Esophagus muscularis mucosa (tissue), 4 donors: Measurements from ENCODE around the gene TMED4. TPM values are rescaled to one million over a fixed set of nuclear protein-coding genes. Genes with fewer than 3 reads are reported as not detected.
"Not testable (repeated sequence)": the region's sequence is repeated elsewhere in the genome, so short reads cannot be mapped to it uniquely, and the experiment has no call there.

Experiments
- DNase-seq: peaks from one replicate; pipeline ENCODE4 v3.0.0-alpha.2; 2017; ENCODE audit errors: extremely low spot score
- H3K27ac ChIP-seq, 4 donors: fragments of 200-600 bp; sonication (generic); replicated peaks in 1 of 4; 1 replicate in 3 of 4; 2 replicates in 1 of 4; pipeline ENCODE4 v1.5.1; 2016 to 2019; ENCODE audit warnings: mild to moderate bottlenecking in 1 of 4
- H3K27me3 ChIP-seq, 4 donors: fragments of 200-600 bp; sonication (generic); one replicate each; pipeline versions ENCODE4 v1.5.1 to v1.6.0; 2016 to 2019
- H3K36me3 ChIP-seq, 4 donors: fragments of 200-600 bp; sonication (generic); one replicate each; pipeline ENCODE4 v1.5.1; 2016 to 2019
- H3K4me1 ChIP-seq, 4 donors: fragments of 200-600 bp; sonication (generic); one replicate each; pipeline ENCODE4 v1.5.1; 2016 to 2019
- H3K4me3 ChIP-seq, 4 donors: fragments of 200-600 bp; sonication (generic); 1 replicate in 2 of 4; 2 replicates in 2 of 4; pipeline ENCODE4 v1.5.1; 2016 to 2019; ENCODE audit warnings: mild to moderate bottlenecking in 4 of 4, moderate library complexity in 1 of 4
- H3K9me3 ChIP-seq, 4 donors: fragments of 200-600 bp; sonication (generic); 1 replicate in 3 of 4; 2 replicates in 1 of 4; pipeline ENCODE4 v1.5.1; 2016 to 2019
- EP300 ChIP-seq: sonication (generic); formaldehyde crosslinking; IDR thresholded peaks from one replicate; pipeline ENCODE4 v1.6.1; 2017; ENCODE audit warnings: antibody characterized with exemption
- POLR2A ChIP-seq: fragments of 450-650 bp; IDR thresholded peaks from one replicate; pipeline ENCODE4 v1.6.1; 2017; ENCODE audit warnings: antibody characterized with exemption, moderate library complexity, mild to moderate bottlenecking, low read depth
- POLR2AphosphoS5 ChIP-seq, 2 donors: sonication (generic); formaldehyde crosslinking; IDR thresholded peaks; one replicate each; pipeline ENCODE4 v1.6.1; 2017; ENCODE audit warnings: antibody characterized with exemption in 2 of 2
- WGBS: methylation state at CpG from one replicate; pipeline ENCODE4 v1.1.5; 2018; 5-methylcytosine and 5-hydroxymethylcytosine counted together
- intact Hi-C: fragments of 100-400 bp; cut with DNase I; formaldehyde crosslinking; loops from one replicate; pipeline ENCODE4 v1.15.1; 2023
- total RNA-seq, 4 donors: library from RNA; depleted of rRNA; stranded (reverse); fragments of >200 nt; gene quantifications; one replicate each; pipeline versions ENCODE4 v1.1.0 to v1.2.1, GENCODE V29; 2016
- TF ChIP-seq, protein P1 (sequence below), 3 experiments: fragments of 200-600 bp in 2 of 3; fragments of 450-650 bp in 1 of 3; sonication (generic) in 2 of 3; IDR thresholded peaks; one replicate each; pipeline ENCODE4 v1.5.1; 2017 to 2019; ENCODE audit warnings: antibody characterized with exemption in 3 of 3, mild to moderate bottlenecking in 2 of 3, moderate library complexity in 1 of 3

The TMED4 gene
- total RNA-seq, 4 donors from 2014 or later: 82.3 to 154 (median 116) TPM

DNA sequence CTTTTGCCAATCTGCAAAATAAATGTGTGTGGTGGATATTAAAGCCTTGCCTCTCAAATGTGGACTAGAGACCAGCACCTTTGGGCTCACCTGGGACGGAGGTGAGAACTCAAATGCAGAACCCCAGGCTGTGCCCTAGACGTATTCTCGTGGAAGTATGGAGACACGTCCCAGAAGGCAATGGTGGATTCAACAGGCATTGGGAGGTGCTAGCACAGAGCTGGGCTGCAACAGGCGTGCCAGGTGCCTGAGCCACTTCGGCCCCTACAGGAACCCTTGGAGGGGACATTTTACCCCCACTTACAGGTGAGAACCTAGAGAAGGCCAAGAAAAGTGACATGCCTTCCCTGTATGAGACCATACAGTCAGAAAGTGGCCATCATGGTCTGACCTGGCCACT lies 20.6 kb downstream of the TMED4 start:
- Histone ChIP-seq H3K36me3 (peaks cover 12 to 37% (median 33%) of the 10 kb centered on the region in 4 donors), H3K4me3 (no peak overlapping the region), H3K4me1 (peaks cover 4 to 17% (median 11%) of the 10 kb centered on the region in 4 donors), H3K9me3 (no peaks in the 10 kb centered on the region), H3K27me3 (no peaks in the 10 kb centered on the region), H3K27ac (no peak overlapping the region)
- intact Hi-C loops: no loop called here
- DNase-seq: no peak
- TF ChIP-seq POLR2A: no peak
- no peak for TF ChIP-seq EP300
- TF ChIP-seq POLR2AphosphoS5 (IDR thresholded peaks at IDR 0.05): no peak
- TF ChIP-seq, protein P1, sequence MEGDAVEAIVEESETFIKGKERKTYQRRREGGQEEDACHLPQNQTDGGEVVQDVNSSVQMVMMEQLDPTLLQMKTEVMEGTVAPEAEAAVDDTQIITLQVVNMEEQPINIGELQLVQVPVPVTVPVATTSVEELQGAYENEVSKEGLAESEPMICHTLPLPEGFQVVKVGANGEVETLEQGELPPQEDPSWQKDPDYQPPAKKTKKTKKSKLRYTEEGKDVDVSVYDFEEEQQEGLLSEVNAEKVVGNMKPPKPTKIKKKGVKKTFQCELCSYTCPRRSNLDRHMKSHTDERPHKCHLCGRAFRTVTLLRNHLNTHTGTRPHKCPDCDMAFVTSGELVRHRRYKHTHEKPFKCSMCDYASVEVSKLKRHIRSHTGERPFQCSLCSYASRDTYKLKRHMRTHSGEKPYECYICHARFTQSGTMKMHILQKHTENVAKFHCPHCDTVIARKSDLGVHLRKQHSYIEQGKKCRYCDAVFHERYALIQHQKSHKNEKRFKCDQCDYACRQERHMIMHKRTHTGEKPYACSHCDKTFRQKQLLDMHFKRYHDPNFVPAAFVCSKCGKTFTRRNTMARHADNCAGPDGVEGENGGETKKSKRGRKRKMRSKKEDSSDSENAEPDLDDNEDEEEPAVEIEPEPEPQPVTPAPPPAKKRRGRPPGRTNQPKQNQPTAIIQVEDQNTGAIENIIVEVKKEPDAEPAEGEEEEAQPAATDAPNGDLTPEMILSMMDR (IDR thresholded peaks at IDR 0.05): no peak
- WGBS: no CpG with 5 or more reads among the region's 6 CpGs

DNA sequence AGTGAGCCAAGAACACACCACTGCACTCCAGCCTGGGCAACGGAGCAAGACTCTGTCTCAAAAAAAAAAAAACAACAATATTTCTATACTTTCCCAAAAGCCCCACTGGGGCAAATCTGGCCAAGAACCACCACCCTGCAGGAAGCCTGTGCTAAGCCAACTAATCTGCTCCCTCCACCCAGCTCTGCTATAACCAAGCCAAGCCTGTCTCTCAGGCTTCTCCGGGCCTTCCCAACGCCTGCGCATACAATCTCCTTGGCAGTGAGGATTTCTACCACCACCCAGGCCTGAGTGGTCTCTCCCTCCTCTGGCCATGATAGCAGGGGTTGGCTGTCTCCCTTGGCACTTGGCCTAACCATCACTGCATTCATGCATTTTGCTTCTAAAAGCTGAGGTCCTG lies 22.5 kb downstream of the TMED4 start:
- no peaks in the 10 kb centered on the region for H3K9me3 ChIP-seq
- no peak overlapping the region for H3K27ac ChIP-seq
- intact Hi-C loops: no loop called here
- H3K27me3 ChIP-seq: no peaks in the 10 kb centered on the region
- H3K4me3 ChIP-seq: no peak overlapping the region
- H3K4me1 ChIP-seq: peaks cover 0 to 9% (median 7%) of the 10 kb centered on the region in 4 donors
- no peak for DNase-seq
- peaks cover 4 to 17% (median 13%) of the 10 kb centered on the region in 4 donors for H3K36me3 ChIP-seq
- TF ChIP-seq POLR2A (no peak), EP300 (no peak), POLR2AphosphoS5 (IDR thresholded peaks at IDR 0.05) (no peak)
- TF ChIP-seq, protein P1 (IDR thresholded peaks at IDR 0.05): no peak
- WGBS: 84% methylated on average over 4 of the region's 4 CpGs

- H3K9me3 ChIP-seq: no peaks in the 10 kb centered on the region
- H3K4me3 ChIP-seq: no peak overlapping the region
- H3K36me3 ChIP-seq: no peaks in the 10 kb centered on the region
- H3K4me1 ChIP-seq: peaks cover 0 to 9% (median 7%) of the 10 kb centered on the region in 4 donors
- H3K27ac ChIP-seq: no peak overlapping the region
- no peak for DNase-seq
- TF ChIP-seq, protein P1 (IDR thresholded peaks at IDR 0.05): no peak
- TF ChIP-seq EP300 (no peak), POLR2AphosphoS5 (IDR thresholded peaks at IDR 0.05) (no peak), POLR2A (no peak)
- intact Hi-C loops: no loop called here
- no peaks in the 10 kb centered on the region for H3K27me3 ChIP-seq
- WGBS: 83% methylated on average over 2 of the region's 2 CpGs
Measured at GRCh38 chr7:44557485-44557884, 24.5 kb downstream of the TMED4 start.

DNA sequence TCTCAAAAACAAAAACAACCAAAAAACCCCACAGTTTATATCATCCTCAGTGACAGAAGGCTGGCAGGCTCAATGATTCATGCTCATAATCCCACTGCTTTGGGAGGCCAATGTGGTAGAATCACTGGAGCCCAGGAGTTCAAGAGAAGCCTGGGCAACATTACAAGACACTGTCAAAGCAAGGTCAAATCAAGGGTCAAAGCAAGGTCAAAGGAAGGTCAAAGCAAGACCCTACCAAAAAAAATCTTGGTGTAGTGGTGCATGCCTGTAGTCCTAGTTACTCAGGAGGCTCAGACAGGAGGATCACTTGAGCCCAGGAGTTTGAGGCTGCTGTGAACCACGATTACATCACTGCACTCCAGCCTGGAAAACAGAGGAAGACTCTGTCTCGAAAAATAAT lies 26.7 kb downstream of the TMED4 start:
- H3K4me1 ChIP-seq: no peaks in the 10 kb centered on the region
- H3K27ac ChIP-seq: no peak overlapping the region
- H3K4me3 ChIP-seq: no peak overlapping the region
- 86% methylated on average over 2 of the region's 2 CpGs for WGBS
- DNase-seq: no peak
- H3K9me3 ChIP-seq: no peaks in the 10 kb centered on the region
- intact Hi-C loops: no loop called here
- no peaks in the 10 kb centered on the region for H3K36me3 ChIP-seq
- no peaks in the 10 kb centered on the region for H3K27me3 ChIP-seq
- TF ChIP-seq EP300: no peak
- TF ChIP-seq POLR2AphosphoS5 (IDR thresholded peaks at IDR 0.05): no peak
- TF ChIP-seq, protein P1 (IDR thresholded peaks at IDR 0.05): no peak
- TF ChIP-seq POLR2A: no peak

- H3K4me3 ChIP-seq, intact Hi-C loops, H3K36me3 ChIP-seq, H3K9me3 ChIP-seq, H3K27ac ChIP-seq, H3K4me1 ChIP-seq, DNase-seq, H3K27me3 ChIP-seq: not testable (repeated sequence)
- 56% methylated on average over 3 of the region's 3 CpGs for WGBS
Measured at GRCh38 chr7:44552473-44553005, 29.5 kb downstream of the TMED4 start.
